ENCODE data around the gene A2M.
A peak's percentile ranks its signal among the peaks of the same experiment; 100 is the strongest.

The A2M gene

GRCh38 chr12:9033265-9033887, 82.3 kb downstream of the A2M start:
- no peak for DNase-seq

DNA sequence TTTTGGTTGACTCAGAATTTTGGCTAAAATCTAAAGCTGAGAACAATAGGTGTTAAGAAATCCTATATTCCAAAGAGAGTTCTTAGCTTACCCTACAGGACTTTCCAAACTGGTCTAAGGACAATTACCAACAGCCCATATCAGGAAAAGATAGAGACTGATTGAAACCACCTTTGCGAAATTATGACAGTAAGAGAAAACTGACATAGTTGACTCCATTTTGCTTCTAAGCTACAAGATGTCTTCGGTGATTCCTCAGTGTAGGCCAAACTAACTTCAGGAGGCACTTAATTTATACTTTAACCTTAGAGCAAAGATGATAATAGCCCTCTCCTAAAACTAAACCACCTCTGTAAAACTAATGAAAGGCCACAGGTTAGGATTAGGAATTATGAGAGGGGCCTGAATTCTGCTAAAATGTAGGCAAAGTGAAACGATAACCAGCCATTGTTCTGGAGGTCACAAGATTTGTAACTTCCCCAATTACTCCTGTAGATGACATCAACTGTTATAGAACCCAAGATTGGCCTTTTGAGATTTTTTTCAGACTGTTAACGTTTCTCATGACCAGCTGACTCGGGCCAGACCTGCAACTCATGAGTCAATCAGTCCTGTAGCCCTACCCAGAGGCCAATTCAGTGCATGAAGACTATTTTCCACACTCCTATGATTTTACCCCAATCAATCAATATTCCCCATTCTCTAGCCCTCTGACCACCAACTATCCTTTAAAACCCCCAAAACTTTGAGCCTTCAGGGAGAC, 83.3 kb downstream of the A2M start:
- no peak for DNase-seq

DNA sequence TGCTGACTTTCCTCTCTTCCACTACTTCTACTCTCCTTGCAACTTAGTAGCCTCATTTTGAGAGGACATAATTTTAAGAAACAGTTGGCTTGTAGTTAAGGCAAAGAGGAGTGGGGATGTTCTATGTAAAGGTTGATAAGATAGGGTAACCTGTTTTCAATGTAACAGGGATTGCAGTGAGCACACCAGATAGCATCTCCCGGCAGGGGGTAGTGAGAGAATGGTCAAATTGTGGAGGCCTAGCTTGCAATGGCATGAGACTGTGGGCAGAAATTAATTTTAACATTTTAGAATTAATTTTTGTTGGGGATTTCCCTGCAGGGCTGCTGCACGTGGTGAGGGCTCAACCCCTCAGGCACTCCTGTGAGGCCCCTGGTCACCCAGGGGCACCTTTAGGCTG, 84.9 kb downstream of the A2M start:
- no peak for DNase-seq

DNA sequence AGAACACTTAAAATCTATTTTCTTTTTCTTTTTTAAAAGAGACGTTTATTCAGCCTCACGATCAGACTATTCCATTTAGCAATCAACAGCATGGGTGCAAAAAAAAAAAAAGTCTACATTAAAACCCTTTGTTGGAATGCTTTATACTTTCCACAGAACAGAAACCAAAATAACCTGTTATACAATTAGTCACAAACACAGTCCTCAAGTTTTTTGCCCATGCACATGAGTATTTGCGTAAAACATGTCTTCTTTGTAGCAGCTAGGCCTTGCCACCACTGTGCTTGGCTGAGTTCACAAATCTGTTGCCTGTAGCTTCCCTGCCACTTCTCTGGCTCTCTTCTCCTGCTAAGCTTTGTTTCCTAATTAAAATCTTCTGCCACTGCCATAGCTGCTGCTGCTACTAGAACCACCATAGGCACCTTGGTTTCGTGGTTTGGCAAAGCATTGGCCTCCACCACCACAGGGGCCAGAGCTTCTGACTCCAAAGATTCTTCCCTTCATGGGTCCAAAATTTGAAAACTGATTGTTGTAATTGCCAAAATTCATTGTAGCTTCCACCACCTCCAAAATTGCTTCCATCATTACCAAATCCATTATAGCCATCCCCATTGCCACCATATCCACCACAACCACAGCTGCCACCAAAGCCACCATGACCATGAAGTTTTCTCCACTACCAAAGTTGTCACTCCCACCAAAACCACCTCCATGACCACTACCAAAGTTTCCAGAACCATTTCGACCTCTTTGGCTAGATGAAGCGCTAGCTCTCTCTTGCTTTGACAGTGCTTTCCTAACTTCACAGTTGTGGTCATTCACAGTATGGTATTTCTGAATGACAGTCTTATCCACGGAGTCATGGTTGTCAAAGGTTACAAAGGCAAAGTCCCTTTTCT, 88.3 kb downstream of the A2M start:
- peak; percentile 74 for DNase-seq

- no peak for DNase-seq
Measured at GRCh38 chr12:9024512-9024911, 91.2 kb downstream of the A2M start.

GRCh38 chr12:9022592-9022991, 93.1 kb downstream of the A2M start:
- no peak for DNase-seq

Measured in CD4-positive, alpha-beta T cell treated with Interleukin-4 for 4 hours (primary cell).